Stimulated activated CD8-positive, alpha-beta memory T cell treated with anti-CD3 and anti-CD28 coated beads, Interleukin-4, amount 100 ng/mL, for 48 hours (primary cell): Measurements from ENCODE around the gene MET.
"Not testable (repeated sequence)": the region's sequence is repeated elsewhere in the genome, so short reads cannot be mapped to it uniquely, and the experiment has no call there.

Experiments used
- DNase-seq: peaks from one replicate; pipeline ENCODE4 v3.0.0-alpha.2; 2020

Gene MET

DNA sequence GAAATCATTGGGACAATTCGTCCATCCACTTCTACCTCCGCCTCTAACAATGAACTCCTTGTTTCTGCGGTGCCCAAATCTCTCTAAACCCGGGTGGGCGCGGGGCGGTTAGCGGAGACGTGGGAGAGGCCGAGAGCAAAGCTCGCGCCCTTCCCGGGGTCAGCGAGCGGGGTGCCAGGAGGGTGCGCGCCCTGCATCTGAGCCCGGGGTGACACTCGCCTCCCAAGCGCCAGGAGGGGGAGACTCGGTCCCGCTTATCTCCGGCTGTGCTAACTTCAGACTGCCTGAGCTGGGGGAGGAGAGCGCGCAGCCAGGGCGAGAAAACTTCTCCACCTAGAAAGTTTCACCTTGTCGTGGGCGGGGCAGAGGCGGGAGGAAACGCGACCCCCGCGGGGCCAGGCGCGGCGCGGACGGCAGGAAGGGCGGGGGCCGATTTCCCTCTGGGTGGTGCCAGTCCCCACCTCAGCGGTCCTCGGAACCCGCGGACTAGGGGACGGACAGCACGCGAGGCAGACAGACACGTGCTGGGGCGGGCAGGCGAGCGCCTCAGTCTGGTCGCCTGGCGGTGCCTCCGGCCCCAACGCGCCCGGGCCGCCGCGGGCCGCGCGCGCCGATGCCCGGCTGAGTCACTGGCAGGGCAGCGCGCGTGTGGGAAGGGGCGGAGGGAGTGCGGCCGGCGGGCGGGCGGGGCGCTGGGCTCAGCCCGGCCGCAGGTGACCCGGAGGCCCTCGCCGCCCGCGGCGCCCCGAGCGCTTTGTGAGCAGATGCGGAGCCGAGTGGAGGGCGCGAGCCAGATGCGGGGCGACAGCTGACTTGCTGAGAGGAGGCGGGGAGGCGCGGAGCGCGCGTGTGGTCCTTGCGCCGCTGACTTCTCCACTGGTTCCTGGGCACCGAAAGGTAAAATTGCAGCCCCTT, at the start of gene MET:
MET (plus strand) TSS at position 516 of the 915 bp plus-strand sequence. CDS start 26,889 bp downstream, outside the sequence.
- DNase-seq = peak; percentile 70

DNA sequence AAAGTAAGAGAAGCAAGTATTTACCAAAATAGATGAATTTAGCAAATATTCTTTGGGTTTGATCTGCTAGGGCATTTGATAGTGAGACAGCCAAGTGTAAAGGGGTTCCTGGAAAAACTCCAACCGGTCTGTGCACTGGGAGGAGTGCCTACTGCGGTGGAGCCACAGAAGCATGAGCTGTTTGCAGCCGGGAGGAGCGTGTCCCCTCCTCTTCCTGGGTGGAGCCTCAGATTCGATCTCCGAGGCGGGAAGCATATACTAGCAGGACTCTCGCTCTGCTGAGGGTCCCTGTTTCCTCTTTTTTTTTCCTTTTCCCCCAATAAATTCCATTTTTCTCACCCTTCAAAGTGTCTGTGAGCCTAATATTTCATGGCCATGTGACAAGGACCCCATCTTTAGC, 45.1 kb upstream of the MET start:
- DNase-seq = no peak

- no peak for DNase-seq
These were observed 42.9 kb upstream of the MET start for GRCh38 chr7:116629051-116629463.

DNA sequence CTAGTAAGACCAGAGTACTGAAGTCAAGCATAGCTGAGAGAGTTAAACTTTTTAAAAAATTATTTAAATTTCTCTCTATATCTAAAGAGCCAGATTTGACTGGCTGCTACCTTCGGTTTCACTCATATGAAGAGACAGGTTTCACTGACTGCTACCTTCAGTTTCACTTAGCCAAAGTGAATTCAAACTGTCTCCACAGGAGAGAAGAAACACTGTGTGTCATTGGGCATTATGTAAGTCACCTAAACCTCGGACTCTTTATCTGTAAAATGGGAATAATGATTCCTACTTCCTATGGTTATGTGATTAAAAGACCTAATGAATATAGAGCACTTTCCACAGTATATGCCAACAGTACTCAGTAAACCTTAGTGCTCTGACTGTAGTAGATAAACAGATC, 41.6 kb upstream of the MET start:
- no peak for DNase-seq

DNA sequence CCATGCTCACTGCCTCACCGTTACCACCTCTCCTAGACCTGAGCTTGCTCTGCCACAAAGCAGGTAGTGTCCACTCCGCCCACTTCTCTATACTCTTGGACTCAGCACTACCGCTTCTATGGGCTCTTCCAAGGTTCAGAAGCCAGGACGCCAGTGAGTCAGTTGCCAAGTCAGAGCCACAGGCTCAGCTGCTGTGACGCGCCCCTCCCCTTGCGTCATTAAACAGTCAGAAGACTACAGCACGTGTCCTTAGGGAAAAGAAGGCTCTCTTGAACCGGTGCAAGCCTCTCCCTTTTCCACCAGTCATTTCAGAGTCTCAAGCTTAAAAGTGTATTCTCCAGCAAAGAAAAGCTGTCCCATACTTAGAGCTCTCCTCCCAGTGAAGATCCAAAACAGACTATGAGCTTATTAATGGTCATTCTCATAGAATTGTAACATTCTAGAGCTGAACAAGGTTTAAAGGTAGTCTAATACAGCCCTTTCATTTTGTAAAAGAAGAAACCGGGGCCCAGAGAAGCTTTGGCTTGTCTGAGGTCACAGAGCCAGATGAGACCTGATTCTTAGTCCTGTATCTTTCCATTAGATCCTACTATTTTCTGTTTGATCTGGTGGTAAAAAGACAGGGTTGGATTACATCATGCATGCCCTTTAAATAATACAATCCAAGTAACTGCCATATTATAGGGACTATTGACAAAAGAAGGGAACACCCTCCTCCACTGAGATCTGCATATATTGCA, 40.9 kb upstream of the MET start:
- no peak for DNase-seq

GRCh38 chr7:116631676-116632075, 40.3 kb upstream of the MET start:
- no peak for DNase-seq

DNA sequence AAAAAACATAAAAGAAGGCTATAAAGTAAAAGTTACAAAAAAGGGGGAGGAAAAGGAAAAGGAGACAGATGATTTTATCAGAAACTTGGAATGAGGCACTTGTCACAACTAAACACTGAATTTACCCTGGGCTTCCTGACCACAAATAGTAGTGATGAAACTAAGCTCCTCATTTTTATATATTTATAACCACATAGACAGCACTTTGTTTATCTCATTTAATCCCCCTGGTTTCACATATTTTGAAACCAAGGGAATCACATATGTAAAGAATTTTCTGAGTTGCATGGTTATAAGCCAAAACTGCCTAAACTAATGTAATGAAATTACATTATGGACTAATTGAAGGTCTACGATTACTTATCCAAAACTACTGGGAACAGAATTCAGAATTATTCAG, 39.6 kb upstream of the MET start:
- DNase-seq = no peak

DNA sequence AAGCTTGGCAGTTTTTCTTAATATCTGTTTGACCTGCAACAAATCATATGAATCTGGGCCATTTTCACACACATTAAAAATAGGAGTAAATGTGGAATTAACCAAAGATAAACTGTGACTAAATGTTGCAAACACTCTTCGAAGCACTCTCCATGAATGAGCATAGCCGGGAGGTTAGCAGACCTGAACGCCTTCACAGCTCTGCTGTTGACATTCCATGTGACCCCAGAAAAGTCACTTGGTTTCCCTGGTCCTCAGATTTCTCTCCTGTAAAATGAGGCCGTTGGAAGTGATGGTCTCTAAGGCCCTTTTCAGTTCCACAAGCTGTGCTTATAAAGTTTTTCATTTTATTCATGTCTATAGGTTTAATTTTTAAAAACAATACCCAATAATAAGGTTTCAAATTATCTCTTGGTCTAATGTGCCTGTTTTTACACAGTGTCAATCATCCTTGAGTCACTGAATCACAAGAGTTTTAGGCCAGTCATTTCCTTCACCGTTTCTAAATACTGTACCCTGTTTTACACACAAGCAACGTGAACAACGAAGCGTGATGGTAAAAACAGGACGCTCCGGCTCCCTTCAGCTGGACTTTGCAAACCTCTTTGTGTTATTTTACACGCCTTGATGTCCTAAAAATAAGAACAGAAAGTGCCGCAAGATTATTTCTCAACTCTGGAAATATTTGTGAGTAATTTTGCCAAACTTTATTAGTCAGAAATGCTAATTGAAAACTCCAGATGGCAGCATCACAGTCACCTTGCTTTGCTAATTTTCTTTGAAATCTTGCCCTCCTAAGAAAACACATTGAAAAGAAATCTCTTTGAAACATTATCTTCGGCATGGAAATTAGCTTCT, 38.6 kb upstream of the MET start:
- no peak for DNase-seq

GRCh38 chr7:116636997-116637396, 35.0 kb upstream of the MET start:
- DNase-seq = no peak

DNA sequence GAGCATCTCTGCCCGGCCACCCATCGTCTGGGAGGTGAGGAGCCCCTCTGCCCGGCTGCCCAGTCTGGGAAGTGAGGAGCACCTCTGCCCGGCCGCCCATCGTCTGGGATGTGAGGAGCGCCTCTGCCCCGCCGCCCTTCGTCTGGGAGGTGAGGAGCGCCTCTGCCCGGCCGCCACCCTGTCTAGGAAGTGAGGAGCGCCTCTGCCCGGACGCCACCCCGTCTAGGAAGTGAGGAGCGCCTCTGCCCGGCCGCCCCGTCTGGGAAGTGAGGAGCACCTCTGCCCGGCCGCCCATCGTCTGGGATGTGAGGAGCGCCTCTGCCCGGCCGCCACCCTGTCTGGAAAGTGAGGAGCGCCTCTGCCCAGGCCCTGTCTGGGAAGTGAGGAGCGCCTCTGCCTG, 33.4 kb upstream of the MET start:
- DNase-seq = not testable (repeated sequence)

DNA sequence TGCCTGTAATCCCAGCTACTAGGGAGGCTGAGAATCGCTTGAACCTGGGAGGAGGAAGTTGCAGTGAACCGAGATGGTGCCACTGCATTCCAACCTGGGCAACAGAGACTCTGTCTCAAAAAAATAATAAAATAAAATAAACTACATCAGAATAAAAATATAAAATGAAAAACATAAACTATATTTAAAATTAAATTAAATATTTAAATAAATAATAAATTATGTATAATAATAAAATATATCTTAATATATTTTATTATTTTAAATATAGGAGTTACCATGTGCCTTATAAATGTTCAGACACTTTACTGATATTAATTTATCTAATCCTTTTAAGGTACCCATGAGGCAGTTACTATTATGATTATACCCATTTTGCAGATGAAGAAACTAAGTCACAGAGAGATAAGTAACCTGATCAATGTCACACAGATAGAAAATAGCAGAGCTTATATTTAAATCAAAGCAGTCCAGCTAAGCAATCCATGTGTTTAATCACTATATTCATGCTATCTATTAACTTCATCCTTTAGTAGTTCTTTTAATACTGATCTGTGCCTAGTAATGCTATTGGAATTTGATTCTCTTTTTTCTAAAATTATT, 30.3 kb upstream of the MET start:
- DNase-seq = no peak

DNA sequence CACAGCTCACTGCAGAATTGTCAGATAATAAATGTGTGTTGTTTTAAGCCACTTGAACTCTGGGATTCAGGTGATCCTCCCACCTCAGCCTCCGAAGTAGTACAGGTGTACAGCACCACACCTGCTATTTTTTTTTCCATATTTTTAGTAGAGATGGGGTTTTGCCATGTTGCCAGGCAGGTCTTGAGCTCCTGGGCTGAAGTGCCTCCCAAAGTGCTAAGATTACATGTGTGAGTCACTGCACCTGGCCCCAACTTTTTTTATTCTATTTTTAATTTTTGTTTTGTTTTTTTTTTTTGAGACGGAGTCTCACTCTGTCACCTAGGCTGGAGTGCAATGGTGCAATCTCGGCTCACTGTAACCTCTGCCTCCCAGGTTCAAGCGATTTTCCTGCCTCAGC, 28.8 kb upstream of the MET start:
- not testable (repeated sequence) for DNase-seq

- DNase-seq = no peak
These were observed 27.4 kb upstream of the MET start for GRCh38 chr7:116644628-116645027.

DNA sequence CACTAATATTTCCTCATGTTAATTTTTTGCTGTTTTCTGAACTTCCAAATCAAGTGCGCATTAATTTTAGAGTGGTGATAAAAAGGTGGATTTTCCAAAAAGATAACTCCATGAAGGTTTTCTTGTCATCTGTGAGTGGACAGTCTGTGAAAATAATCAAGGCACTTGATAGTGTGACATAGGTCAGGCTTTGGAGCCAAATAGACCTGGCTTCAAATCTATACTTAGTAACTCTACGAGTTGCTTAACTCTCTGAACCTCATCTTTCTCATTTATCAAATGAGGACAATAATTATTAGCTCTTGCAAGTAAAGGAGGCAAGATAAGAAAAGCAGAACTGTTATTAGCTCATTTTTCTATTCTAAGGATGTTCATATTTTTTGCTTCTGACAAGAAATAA, 24.7 kb upstream of the MET start:
- no peak for DNase-seq

DNA sequence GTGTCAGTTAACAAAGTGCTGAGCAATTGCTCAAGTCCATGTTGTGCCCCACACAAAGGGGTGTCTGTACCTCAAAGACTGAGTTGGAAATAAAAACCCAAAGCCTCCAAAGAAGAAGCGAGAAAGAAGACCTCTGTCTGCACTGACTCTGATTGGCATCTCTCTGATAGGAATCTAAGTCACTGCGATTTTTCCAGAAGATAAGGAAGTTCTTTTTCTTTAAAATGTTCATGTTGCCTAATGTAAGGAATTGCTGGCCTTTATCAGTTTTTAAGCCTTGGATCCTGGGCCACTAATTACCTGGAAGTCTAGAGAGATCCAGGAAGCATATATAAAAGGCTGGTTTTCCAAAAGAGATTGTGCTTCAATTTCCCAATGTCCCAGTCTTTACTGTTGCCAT, 24.1 kb upstream of the MET start:
- no peak for DNase-seq

GRCh38 chr7:116650436-116650835, 21.6 kb upstream of the MET start:
- no peak for DNase-seq

- DNase-seq = no peak
These were observed 19.2 kb upstream of the MET start for GRCh38 chr7:116652793-116653192.

- no peak for DNase-seq
These were observed 18.8 kb upstream of the MET start for GRCh38 chr7:116653204-116653603.

DNA sequence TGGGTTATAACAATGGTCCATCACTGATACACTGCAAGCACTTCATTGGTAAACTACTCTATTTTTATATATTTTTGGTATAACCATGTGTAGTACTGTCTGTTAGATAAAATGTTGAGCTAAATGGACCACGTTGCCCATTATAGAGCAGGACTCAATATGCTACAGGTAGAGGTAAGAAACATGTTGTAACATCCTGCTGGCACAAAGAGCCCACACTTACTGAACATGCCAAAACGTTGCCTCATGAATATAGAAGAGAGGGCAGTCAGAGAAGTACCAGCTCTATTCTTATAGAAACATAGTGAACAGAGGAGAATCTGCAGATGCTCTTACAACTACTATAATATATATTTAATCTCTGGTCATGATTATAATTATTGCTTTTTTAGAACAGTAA, 18.4 kb upstream of the MET start:
- DNase-seq = no peak

GRCh38 chr7:116659248-116659647, 12.7 kb upstream of the MET start:
- not testable (repeated sequence) for DNase-seq

- DNase-seq = no peak
These were observed 10.1 kb upstream of the MET start for GRCh38 chr7:116661865-116662264.

DNA sequence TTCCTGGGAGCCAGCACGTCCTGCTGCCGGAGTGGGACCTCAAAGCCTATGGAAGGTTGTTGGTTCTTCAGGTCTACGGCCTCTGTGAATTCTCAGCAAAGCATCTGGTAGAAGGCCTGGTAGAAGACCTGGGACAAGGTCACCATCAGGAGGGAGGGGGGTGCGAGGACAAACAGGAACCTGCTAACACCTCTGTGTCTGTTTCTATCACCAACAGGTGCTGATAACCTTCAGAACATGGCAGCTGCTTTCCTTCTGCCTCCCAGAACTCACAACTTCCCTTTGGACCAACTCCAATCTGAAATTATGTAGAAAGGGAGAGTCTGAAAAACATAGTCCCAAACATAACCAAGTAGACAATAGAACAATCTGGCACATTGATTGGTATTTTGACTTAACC, 8.3 kb upstream of the MET start:
- no peak for DNase-seq
